ENCODE results near the gene METTL8.
A peak's percentile ranks its signal among the peaks of the same experiment; 100 is the strongest.

Gene METTL8

DNA sequence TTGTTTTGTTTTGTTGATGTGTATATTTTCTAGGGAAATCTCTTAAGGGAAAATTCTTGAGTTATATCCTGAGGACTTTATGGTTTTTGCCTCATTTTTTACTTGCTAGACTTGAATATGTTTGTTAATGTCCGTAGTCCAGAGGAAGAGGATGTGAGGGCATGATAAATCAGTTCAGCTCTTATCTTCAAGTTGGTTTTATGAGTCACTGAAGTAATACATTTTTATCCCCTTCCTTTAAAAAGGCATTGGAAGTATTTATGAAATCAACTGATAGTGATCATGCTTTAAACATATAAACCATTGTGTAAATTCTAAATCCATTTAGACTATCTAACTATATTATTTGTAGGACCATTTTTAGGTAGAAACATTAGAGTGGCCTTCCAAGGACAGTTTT is 44.6 kb upstream of the METTL8 start:
- peak; percentile 39 for DNase-seq
- Histone ChIP-seq H3K36me3 (replicated peaks) (peaks cover 2% of the 10 kb centered on the region), H3K27ac (no peak overlapping the region), H3K27me3 (replicated peaks) (no peaks in the 10 kb centered on the region), H3K4me3 (ENCODE audit: low read depth, low read length) (no peak overlapping the region)
- in situ Hi-C loops (cut with HindIII; ENCODE audit: low pct_ligation_motif_present, low sequenced_read_pairs): no loop called here
- TF ChIP-seq, protein P1, sequence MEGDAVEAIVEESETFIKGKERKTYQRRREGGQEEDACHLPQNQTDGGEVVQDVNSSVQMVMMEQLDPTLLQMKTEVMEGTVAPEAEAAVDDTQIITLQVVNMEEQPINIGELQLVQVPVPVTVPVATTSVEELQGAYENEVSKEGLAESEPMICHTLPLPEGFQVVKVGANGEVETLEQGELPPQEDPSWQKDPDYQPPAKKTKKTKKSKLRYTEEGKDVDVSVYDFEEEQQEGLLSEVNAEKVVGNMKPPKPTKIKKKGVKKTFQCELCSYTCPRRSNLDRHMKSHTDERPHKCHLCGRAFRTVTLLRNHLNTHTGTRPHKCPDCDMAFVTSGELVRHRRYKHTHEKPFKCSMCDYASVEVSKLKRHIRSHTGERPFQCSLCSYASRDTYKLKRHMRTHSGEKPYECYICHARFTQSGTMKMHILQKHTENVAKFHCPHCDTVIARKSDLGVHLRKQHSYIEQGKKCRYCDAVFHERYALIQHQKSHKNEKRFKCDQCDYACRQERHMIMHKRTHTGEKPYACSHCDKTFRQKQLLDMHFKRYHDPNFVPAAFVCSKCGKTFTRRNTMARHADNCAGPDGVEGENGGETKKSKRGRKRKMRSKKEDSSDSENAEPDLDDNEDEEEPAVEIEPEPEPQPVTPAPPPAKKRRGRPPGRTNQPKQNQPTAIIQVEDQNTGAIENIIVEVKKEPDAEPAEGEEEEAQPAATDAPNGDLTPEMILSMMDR (IDR thresholded peaks at IDR 0.05; ENCODE audit: low read depth, low read length, missing control alignments): no peak

DNA sequence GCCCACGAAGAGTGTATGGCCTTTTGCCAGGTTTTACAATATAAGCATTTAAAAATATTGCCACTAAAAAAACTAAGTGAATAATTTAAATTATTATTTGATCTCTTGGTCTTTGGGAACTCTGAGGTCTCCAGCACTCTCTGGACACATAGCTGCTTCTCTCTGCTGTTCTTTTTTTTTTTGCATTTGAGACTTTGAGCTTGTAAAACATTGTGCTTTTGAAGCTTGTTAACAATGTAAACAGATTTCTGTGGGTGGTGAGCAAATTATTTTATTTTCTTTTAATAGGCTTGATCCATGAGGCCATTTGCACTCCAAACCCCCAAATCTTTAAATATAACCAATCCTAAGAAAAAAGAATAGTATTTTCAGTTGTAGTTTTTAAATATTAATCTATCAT is 42.2 kb upstream of the METTL8 start:
- peaks cover 2% of the 10 kb centered on the region for H3K36me3 ChIP-seq (replicated peaks)
- TF ChIP-seq, protein P1 (IDR thresholded peaks at IDR 0.05; ENCODE audit: low read depth, low read length, missing control alignments): no peak
- H3K4me3 ChIP-seq (ENCODE audit: low read depth, low read length): no peak overlapping the region
- no peaks in the 10 kb centered on the region for H3K27me3 ChIP-seq (replicated peaks)
- DNase-seq: no peak
- no peak overlapping the region for H3K27ac ChIP-seq
- in situ Hi-C loops (cut with HindIII; ENCODE audit: low pct_ligation_motif_present, low sequenced_read_pairs): no loop called here

DNA sequence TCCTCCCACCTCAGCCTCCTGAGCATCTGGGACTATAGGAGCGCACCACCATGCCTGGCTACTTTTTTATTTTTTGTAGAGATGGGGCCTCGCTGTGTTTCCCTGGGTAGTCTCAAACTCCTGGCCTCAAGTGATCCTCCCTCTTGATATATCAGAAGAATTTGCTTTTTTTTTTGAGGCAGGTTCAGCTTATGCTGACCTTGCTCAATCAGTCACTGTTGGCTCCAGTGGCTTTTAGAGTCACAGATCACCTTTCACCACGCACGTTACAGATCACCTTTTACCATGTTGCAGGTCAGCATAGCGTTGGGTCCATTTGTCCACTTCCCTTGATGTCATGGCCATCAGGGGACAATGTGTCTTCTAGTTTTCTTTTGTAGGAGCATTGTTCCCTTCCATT is 36.3 kb upstream of the METTL8 start:
- Histone ChIP-seq H3K27me3 (replicated peaks) (no peaks in the 10 kb centered on the region), H3K4me3 (ENCODE audit: low read depth, low read length) (no peak overlapping the region), H3K36me3 (replicated peaks) (peaks cover 8% of the 10 kb centered on the region), H3K27ac (no peak overlapping the region)
- no peak for DNase-seq
- TF ChIP-seq, protein P1 (IDR thresholded peaks at IDR 0.05; ENCODE audit: low read depth, low read length, missing control alignments): no peak
- in situ Hi-C loops (cut with HindIII; ENCODE audit: low pct_ligation_motif_present, low sequenced_read_pairs): no loop called here

DNA sequence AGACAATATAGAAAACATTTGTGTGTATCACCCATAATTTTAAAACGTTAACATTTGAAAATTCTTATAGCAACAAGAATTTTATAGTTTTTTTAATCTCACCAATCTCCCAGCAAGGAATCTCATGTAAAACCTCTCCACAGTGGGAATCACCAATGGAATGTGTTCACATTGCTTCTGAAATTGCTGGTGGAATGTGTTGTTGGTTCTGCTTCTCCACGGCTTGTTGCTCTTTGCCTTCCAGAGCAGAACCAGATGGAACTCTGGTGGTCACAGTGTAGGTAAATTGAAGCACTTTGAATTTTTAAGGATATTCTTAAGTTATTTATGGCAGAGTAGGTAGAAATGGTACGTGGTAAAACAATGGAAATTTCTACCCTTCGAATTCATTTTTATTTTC is 35.4 kb upstream of the METTL8 start:
- Histone ChIP-seq H3K4me3 (ENCODE audit: low read depth, low read length) (no peak overlapping the region), H3K27ac (no peak overlapping the region), H3K36me3 (replicated peaks) (peaks cover 8% of the 10 kb centered on the region), H3K27me3 (replicated peaks) (no peaks in the 10 kb centered on the region)
- in situ Hi-C loops (cut with HindIII; ENCODE audit: low pct_ligation_motif_present, low sequenced_read_pairs): no loop called here
- peak; percentile 24 for DNase-seq
- TF ChIP-seq, protein P1 (IDR thresholded peaks at IDR 0.05; ENCODE audit: low read depth, low read length, missing control alignments): no peak

DNA sequence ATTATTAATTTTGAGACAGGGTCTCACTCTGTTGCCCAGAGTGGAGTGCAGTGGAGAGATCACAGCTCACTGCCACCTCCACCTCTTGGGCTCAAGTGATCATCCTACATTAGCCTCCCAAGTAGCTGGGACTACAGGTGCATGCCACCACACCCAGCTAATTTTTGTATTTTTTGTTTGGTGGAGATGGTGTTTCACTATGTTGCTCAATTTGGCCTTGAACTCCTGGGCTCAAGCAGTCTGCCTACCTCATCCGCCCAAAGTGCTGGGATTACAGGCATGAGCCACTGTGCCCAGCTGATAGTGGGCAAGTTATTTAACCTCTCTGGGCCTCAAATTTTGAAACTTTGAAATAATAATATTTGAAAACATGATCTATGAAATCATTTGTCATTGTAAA is 26.7 kb upstream of the METTL8 start:
- H3K27me3 ChIP-seq (replicated peaks): no peaks in the 10 kb centered on the region
- H3K36me3 ChIP-seq (replicated peaks): peaks cover 2% of the 10 kb centered on the region
- in situ Hi-C loops (cut with HindIII; ENCODE audit: low pct_ligation_motif_present, low sequenced_read_pairs): no loop called here
- TF ChIP-seq, protein P1 (IDR thresholded peaks at IDR 0.05; ENCODE audit: low read depth, low read length, missing control alignments): no peak
- H3K27ac ChIP-seq: no peak overlapping the region
- H3K4me3 ChIP-seq (ENCODE audit: low read depth, low read length): no peak overlapping the region
- DNase-seq: no peak

DNA sequence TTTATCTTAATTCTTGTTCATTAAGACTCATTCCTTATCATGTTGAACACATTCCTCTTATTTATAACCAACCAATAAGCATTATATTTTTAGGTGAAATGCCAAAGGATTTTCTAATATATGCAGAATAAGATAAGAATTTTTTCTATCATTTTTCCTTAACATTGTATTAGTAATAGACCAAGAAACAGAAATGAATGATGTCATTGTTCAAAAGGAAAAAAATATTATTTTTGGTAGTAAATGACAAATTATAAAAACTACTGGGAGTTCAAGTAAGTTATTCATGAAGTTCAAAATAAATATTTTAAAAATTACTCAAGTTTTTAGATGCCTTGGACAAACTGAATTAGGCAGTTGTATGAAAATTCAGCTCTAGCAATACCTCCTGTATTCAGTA is 25.7 kb upstream of the METTL8 start:
- Histone ChIP-seq H3K27ac (no peak overlapping the region), H3K27me3 (replicated peaks) (no peaks in the 10 kb centered on the region), H3K4me3 (ENCODE audit: low read depth, low read length) (no peak overlapping the region), H3K36me3 (replicated peaks) (peaks cover 4% of the 10 kb centered on the region)
- DNase-seq: no peak
- TF ChIP-seq, protein P1 (IDR thresholded peaks at IDR 0.05; ENCODE audit: low read depth, low read length, missing control alignments): no peak
- in situ Hi-C loops (cut with HindIII; ENCODE audit: low pct_ligation_motif_present, low sequenced_read_pairs): no loop called here
